ENCODE data around the gene ABI3. TPM values are rescaled to one million over a fixed set of nuclear protein-coding genes. Genes with fewer than 3 reads are reported as not detected.
A peak's percentile ranks its signal among the peaks of the same experiment; 100 is the strongest.
"Not testable (repeated sequence)": the region's sequence is repeated elsewhere in the genome, so short reads cannot be mapped to it uniquely, and the experiment has no call there.

The ABI3 gene
- total RNA-seq, 1 donor from 2014 or later, result 0.42 TPM

GRCh38 chr17:49258394-49258793 is 47.9 kb downstream of the ABI3 start:
- Histone ChIP-seq H3K36me3 (ENCODE audit: control insufficient read depth, insufficient read depth, low read length) (no peaks in the 10 kb centered on the region), H3K27me3 (ENCODE audit: control insufficient read depth, insufficient read depth, low read length) (no peaks in the 10 kb centered on the region), H3K4me3 (ENCODE audit: low read depth, low read length) (no peak overlapping the region)
- DNase-seq (ENCODE audit: low read depth), result no peak
- TF ChIP-seq, protein P1, sequence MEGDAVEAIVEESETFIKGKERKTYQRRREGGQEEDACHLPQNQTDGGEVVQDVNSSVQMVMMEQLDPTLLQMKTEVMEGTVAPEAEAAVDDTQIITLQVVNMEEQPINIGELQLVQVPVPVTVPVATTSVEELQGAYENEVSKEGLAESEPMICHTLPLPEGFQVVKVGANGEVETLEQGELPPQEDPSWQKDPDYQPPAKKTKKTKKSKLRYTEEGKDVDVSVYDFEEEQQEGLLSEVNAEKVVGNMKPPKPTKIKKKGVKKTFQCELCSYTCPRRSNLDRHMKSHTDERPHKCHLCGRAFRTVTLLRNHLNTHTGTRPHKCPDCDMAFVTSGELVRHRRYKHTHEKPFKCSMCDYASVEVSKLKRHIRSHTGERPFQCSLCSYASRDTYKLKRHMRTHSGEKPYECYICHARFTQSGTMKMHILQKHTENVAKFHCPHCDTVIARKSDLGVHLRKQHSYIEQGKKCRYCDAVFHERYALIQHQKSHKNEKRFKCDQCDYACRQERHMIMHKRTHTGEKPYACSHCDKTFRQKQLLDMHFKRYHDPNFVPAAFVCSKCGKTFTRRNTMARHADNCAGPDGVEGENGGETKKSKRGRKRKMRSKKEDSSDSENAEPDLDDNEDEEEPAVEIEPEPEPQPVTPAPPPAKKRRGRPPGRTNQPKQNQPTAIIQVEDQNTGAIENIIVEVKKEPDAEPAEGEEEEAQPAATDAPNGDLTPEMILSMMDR (IDR thresholded peaks at IDR 0.05; ENCODE audit: insufficient read depth, low read length, poor library complexity, severe bottlenecking), result no peak

GRCh38 chr17:49259663-49260010 is 49.1 kb downstream of the ABI3 start:
- TF ChIP-seq, protein P1 (IDR thresholded peaks at IDR 0.05; ENCODE audit: insufficient read depth, low read length, poor library complexity, severe bottlenecking), result no peak
- Histone ChIP-seq H3K4me3 (ENCODE audit: low read depth, low read length) (peak overlapping the region; percentile 33), H3K36me3 (ENCODE audit: control insufficient read depth, insufficient read depth, low read length) (no peaks in the 10 kb centered on the region), H3K27me3 (ENCODE audit: control insufficient read depth, insufficient read depth, low read length) (no peaks in the 10 kb centered on the region)
- no peak for DNase-seq (ENCODE audit: low read depth)

DNA sequence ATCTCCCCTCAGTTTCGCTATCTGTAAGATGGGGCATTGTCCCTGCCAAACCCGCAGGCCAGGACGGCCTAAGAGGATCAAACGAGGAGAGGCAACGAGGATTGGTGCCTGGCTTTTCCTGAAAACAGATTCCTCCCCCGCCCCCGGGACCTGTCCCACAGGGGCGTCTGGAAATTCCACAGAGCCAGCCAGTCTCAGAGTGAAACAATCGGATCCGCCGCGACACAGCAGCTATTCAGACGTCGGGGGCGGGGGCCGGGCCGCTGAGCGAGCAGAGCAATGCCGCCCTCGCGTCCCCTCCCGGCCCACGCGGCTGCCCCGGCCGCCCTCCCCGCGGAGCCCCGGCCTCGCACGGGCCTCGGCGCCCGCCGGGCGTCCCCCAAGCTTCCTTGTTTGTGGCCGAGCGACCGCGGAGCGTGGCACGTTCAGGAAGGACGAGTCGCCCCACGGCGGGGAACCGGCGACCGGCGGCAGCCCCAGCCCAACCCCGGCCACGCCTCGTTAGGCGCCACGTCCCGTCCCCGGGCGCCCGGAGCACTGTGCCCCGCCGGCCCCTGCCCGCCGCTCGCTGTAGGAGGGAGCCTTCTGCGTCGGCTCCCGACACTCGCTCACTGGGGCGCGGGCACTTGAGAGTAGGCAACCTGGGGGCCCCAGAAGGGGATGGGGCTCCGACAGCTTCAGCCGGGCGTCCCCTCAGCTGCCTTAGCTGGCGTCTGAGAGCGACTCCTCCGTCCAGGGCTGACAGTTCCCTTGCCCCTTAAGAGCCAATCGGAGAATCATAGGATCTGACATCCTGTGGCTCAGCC is 49.7 kb downstream of the ABI3 start:
- no peak for DNase-seq (ENCODE audit: low read depth)

DNA sequence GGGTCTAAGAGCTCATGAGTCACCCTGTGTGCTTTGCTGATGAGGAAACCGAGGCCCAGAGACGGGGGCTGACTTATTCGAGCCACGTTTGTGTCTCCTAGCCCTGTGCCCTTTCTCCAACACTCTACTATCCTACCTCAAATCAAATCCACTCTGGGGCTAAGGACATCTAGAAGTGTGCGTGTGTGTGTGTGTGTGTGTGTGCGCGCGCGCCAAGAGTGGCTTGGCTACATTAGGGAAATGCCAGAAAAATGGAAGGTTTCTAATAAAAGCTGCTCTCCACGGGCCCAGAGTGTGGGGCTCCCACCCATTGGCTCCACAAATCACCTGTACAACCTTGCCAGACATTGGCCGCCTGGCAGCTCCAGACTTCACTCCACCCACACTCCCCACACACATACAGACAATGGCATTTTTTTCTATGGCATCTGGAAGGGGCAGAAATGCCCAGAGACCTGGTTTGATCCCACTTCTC is 50.3 kb downstream of the ABI3 start:
- peak; percentile 49 for DNase-seq (ENCODE audit: low read depth)
- H3K36me3 ChIP-seq (ENCODE audit: control insufficient read depth, insufficient read depth, low read length), result no peaks in the 10 kb centered on the region
- TF ChIP-seq, protein P1 (IDR thresholded peaks at IDR 0.05; ENCODE audit: insufficient read depth, low read length, poor library complexity, severe bottlenecking), result no peak
- H3K4me3 ChIP-seq (ENCODE audit: low read depth, low read length), result peak overlapping the region; percentile 33
- no peaks in the 10 kb centered on the region for H3K27me3 ChIP-seq (ENCODE audit: control insufficient read depth, insufficient read depth, low read length)

More for the DNA sequence above, 49.7 kb downstream of the ABI3 start:
- peak overlapping the region; percentile 33 for H3K4me3 ChIP-seq (ENCODE audit: low read depth, low read length)
- no peaks in the 10 kb centered on the region for H3K36me3 ChIP-seq (ENCODE audit: control insufficient read depth, insufficient read depth, low read length)
- no peaks in the 10 kb centered on the region for H3K27me3 ChIP-seq (ENCODE audit: control insufficient read depth, insufficient read depth, low read length)
- TF ChIP-seq, protein P1 (IDR thresholded peaks at IDR 0.05; ENCODE audit: insufficient read depth, low read length, poor library complexity, severe bottlenecking), result no peak

DNA sequence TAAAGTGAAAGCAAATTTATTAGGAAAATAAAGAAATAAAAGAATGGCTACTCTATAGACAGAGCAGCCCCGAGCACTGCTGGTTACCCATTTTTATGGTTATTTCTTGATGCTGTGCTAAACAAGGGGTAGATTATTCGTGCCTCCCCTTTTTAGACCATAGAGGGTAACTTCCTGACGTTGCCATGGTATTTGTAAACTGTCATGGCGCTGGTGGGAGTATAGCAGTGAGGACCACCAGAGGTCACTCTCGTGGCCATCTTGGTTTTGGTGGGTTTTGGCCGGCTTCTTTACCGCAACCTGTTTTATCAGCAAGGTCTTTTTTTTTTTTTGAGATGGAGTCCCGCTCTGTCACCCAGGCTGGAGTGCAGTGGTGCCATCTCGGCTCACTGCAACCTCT is 51.0 kb downstream of the ABI3 start:
- not testable (repeated sequence) for H3K27me3 ChIP-seq (ENCODE audit: control insufficient read depth, insufficient read depth, low read length); H3K36me3 ChIP-seq (ENCODE audit: control insufficient read depth, insufficient read depth, low read length); H3K4me3 ChIP-seq (ENCODE audit: low read depth, low read length); DNase-seq (ENCODE audit: low read depth)

GRCh38 chr17:49266233-49266632 is 55.7 kb downstream of the ABI3 start:
- TF ChIP-seq, protein P1 (IDR thresholded peaks at IDR 0.05; ENCODE audit: insufficient read depth, low read length, poor library complexity, severe bottlenecking), result no peak
- no peak overlapping the region for H3K4me3 ChIP-seq (ENCODE audit: low read depth, low read length)
- H3K36me3 ChIP-seq (ENCODE audit: control insufficient read depth, insufficient read depth, low read length), result no peaks in the 10 kb centered on the region
- DNase-seq (ENCODE audit: low read depth), result no peak
- H3K27me3 ChIP-seq (ENCODE audit: control insufficient read depth, insufficient read depth, low read length), result no peaks in the 10 kb centered on the region
